ENCODE data around the gene GATA2. TPM values are rescaled to one million over a fixed set of nuclear protein-coding genes. Genes with fewer than 3 reads are reported as not detected.

Gene GATA2
- total RNA-seq, 4 donors from 2014 or later, result 8.1 to 24.7 (median 15.9) TPM

DNA sequence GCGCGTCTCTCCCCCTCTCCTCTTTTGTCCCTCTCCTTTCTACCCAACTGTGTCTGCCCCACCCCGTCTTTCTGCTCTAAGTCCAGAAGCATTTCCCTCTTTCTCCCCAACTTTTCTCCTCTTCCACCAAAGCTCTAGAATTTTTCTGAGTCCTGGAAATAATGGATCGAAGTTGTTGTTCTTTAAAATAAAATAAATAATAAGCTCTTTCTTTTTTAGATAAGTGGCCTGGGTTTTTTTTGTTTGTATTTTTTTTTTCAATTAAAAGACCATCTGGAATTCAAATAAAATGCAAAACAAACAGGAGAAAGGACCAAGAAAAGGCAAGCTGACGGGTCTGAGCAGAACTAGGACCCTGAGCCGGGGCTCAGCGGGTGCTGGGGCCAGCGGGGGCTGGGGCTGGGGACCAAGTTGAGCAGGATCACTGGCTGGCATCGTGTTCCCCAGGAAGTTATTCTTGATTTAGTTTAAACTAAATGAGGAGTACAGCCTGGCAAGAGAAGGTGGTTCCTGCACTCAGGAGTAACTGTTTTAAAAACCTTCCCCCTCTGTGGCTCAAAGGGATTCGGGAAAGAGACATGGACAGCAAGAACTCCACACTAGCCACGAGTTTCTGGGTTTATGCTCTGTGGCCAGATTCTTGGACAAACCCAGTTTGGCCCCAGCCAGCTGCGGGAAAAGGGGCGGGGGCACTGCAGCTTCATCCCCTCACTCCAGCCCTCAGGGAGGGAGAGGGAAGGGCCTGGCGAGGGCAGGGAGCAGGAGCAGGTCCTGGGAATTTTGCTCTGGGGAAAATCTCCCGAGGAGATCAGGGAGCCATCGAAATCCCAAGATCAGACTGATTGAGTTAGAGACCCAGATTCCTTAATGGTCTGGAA is 8.4 kb downstream of the GATA2 start:
- no peak for DNase-seq (ENCODE audit: low spot score in 2 of 2)
- H3K9me3 ChIP-seq, result no peaks in the 10 kb centered on the region
- no peak for TF ChIP-seq CTCF (IDR thresholded peaks at IDR 0.05)
- no peak for TF ChIP-seq EP300 (IDR thresholded peaks at IDR 0.05)
- TF ChIP-seq POLR2A (IDR thresholded peaks at IDR 0.05), result no peak
- H3K27me3 ChIP-seq, result peaks cover 7 to 100% of the 10 kb centered on the region in 2 donors
- no peaks in the 10 kb centered on the region for H3K36me3 ChIP-seq
- WGBS, 2 donors, result 18 to 32% methylated on average over 16 of the region's 16 CpGs
- no peak overlapping the region for H3K27ac ChIP-seq
- H3K4me3 ChIP-seq, result peak overlapping the region in 1 of 4 donors; percentile 54
- H3K4me1 ChIP-seq, result peaks cover 0 to 65% (median 29%) of the 10 kb centered on the region in 4 donors

GRCh38 chr3:128483657-128484403 is 9.2 kb downstream of the GATA2 start:
- peaks cover 0 to 57% (median 22%) of the 10 kb centered on the region in 4 donors for H3K4me1 ChIP-seq
- no peak overlapping the region for H3K27ac ChIP-seq
- no peaks in the 10 kb centered on the region for H3K36me3 ChIP-seq
- TF ChIP-seq EP300 (IDR thresholded peaks at IDR 0.05) (peak in 1 of 2 donors; percentile 39), POLR2A (IDR thresholded peaks at IDR 0.05) (no peak), CTCF (IDR thresholded peaks at IDR 0.05) (no peak)
- peak overlapping the region in 1 of 4 donors; percentile 54 for H3K4me3 ChIP-seq
- H3K27me3 ChIP-seq, result peaks cover 7 to 100% of the 10 kb centered on the region in 2 donors
- no peaks in the 10 kb centered on the region for H3K9me3 ChIP-seq
- WGBS, 2 donors, result 12 to 34% methylated on average over 25 to 26 of the region's 26 CpGs
- no peak for DNase-seq (ENCODE audit: low spot score in 2 of 2)

DNA sequence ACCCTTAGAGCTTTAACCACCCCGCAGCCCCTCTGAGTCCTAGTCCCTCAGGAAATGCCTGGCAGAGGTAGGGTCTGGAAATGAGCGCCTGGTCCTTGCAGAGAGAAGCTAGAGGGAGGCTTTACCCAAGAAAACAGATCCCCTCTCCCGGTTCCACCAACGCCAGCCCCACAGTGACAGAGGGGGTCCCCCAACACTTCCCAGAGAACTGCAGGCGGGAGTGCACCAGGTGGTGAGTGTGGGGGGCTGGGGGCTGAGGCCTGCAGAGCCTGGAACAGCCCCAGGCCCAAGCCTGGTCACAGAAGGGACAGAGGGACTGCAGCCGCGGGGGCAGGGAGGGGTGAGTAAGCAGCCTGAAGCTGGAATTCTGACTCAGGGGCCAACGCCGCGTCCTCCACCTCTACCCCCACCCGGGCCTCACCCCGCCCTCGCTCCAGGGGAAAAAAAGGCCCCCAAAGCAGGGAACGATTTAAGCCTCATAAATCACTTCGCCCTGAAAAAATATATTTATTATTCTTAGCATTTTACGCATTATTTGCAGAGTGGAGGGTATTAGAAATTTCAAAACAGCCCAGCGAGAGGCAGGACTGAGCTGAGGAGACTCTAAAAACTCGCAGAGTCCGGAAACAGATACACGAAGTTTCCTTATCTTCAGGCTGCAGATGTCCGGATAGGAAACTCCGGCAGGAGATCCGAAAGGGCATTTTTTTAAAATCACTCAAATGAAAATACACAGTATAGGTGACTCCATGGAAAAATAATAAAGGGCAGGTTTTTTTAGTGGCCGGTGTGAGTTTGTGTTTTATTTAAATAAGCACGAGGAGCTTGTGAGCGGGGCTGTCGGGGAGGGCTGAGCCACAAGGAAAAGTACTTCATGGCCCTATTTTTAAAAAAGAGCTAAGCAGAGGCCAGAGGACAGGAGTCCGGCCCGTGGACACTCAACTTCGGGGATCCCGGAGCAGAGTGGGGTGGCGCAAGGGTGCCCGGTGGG is 10.0 kb downstream of the GATA2 start:
- 12 to 14% methylated on average over 33 of the region's 33 CpGs for WGBS, 2 donors
- Histone ChIP-seq H3K36me3 (no peaks in the 10 kb centered on the region), H3K4me3 (peak overlapping the region in 1 of 4 donors; percentile 54), H3K27me3 (peaks cover 6 to 100% of the 10 kb centered on the region in 2 donors), H3K4me1 (peaks cover 0 to 48% (median 13%) of the 10 kb centered on the region in 4 donors), H3K9me3 (no peaks in the 10 kb centered on the region), H3K27ac (no peak overlapping the region)
- TF ChIP-seq CTCF (IDR thresholded peaks at IDR 0.05) (no peak), EP300 (IDR thresholded peaks at IDR 0.05) (peak in 1 of 2 donors; percentile 75)
- no peak for DNase-seq (ENCODE audit: low spot score in 2 of 2)

GRCh38 chr3:128482175-128482574 is 10.8 kb downstream of the GATA2 start:
- no peak for DNase-seq (ENCODE audit: low spot score in 2 of 2)
- Histone ChIP-seq H3K4me3 (no peak overlapping the region), H3K36me3 (no peaks in the 10 kb centered on the region), H3K4me1 (peaks cover 0 to 40% (median 6%) of the 10 kb centered on the region in 4 donors), H3K27ac (no peak overlapping the region), H3K9me3 (no peaks in the 10 kb centered on the region), H3K27me3 (peaks cover 6 to 98% of the 10 kb centered on the region in 2 donors)
- 34 to 36% methylated on average over 10 to 11 of the region's 11 CpGs for WGBS, 2 donors
- no peak for TF ChIP-seq POLR2A (IDR thresholded peaks at IDR 0.05)
- no peak for TF ChIP-seq EP300 (IDR thresholded peaks at IDR 0.05)

- Histone ChIP-seq H3K4me3 (no peak overlapping the region), H3K27me3 (peaks cover 6 to 98% of the 10 kb centered on the region in 2 donors), H3K27ac (no peak overlapping the region), H3K4me1 (peaks cover 0 to 33% (median 0%) of the 10 kb centered on the region in 4 donors), H3K9me3 (no peaks in the 10 kb centered on the region), H3K36me3 (no peaks in the 10 kb centered on the region)
- 33 to 38% methylated on average over 6 to 16 of the region's 19 CpGs for WGBS, 2 donors
- no peak for DNase-seq (ENCODE audit: low spot score in 2 of 2)
- TF ChIP-seq CTCF (IDR thresholded peaks at IDR 0.05), result no peak
- TF ChIP-seq POLR2A (IDR thresholded peaks at IDR 0.05), result no peak
- no peak for TF ChIP-seq EP300 (IDR thresholded peaks at IDR 0.05)
Observed at GRCh38 chr3:128481438-128481942, 11.5 kb downstream of the GATA2 start.

Measured in tibial nerve (tissue), 4 donors.